Central memory CD8-positive, alpha-beta T cell (primary cell): ENCODE measurements around the gene AQP2.
A peak's percentile ranks its signal among the peaks of the same experiment; 100 is the strongest.
"Not testable (repeated sequence)": the region's sequence is repeated elsewhere in the genome, so short reads cannot be mapped to it uniquely, and the experiment has no call there.

Experiments
- ATAC-seq: fragments of 150-1000 bp; cut with Tn5 transposase; replicated peaks from 2 replicates; pipeline ENCODE4 v1.10.0; 2022; ENCODE audit warnings: mild to moderate bottlenecking, moderate FRiP score, moderate number of reproducible peaks; ENCODE audit not compliant: poor library complexity, severe bottlenecking; ENCODE audit errors: extremely low read depth
- DNase-seq, 2 donors: peaks; one replicate each; pipeline ENCODE4 v3.0.0; 2021; ENCODE audit warnings: low spot score in 2 of 2
- H3K27ac Mint-ChIP-seq: one replicate; pipeline ENCODE4 v1.8.0; 2022; ENCODE audit warnings: low read depth, mild to moderate bottlenecking, moderate library complexity, mixed read lengths
- H3K27me3 Mint-ChIP-seq: one replicate; pipeline ENCODE4 v1.8.0; 2022; ENCODE audit warnings: mixed read lengths
- H3K36me3 Mint-ChIP-seq: one replicate; pipeline ENCODE4 v1.8.0; 2022; ENCODE audit warnings: mild to moderate bottlenecking, moderate library complexity, mixed read lengths; ENCODE audit not compliant: insufficient read depth
- H3K4me1 Mint-ChIP-seq: one replicate; pipeline ENCODE4 v1.8.0; 2022; ENCODE audit warnings: mixed read lengths
- H3K4me3 Mint-ChIP-seq: one replicate; pipeline ENCODE4 v1.8.0; 2022; ENCODE audit warnings: mild to moderate bottlenecking, moderate library complexity, mixed read lengths
- H3K9me3 Mint-ChIP-seq: one replicate; pipeline ENCODE4 v1.8.0; 2022; ENCODE audit warnings: mixed read lengths

Gene AQP2

DNA sequence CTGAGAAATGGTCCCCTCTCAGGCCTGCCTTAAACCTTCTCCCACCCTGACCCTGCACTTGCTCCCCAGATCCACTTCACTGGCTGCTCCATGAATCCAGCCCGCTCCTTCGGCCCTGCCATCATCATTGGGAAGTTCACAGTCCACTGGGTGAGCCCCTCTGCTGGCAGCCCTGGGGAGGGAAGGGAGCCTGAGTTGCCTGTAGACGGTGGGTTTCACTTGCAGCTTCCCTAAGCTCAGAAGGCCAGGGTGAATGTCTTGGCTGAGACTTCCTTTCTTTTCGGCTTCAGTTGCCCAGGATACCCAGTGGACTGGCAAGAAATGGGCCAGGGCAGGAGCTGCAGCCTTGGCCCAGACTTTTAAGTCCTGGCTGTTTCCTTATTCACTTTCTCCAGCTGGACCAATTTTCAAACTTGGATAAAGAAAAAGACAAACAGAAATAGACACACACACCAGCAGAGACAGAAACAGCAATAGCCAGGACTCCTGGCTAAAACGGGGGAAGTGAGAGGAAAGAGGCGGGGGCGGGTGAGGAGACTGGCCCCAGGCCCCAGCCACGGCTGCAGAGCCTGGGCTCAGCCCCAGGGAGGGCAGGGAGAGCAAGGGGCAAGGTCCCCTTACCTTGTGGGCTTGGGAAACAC lies 24.3 kb downstream of the AQP2 start:
- no peaks in the 10 kb centered on the region for H3K4me1 Mint-ChIP-seq
- no peaks in the 10 kb centered on the region for H3K9me3 Mint-ChIP-seq
- no peaks in the 10 kb centered on the region for H3K36me3 Mint-ChIP-seq
- H3K4me3 Mint-ChIP-seq, result no peak overlapping the region
- no peak for DNase-seq
- H3K27ac Mint-ChIP-seq, result no peak overlapping the region
- no peaks in the 10 kb centered on the region for H3K27me3 Mint-ChIP-seq
- no peak for ATAC-seq

DNA sequence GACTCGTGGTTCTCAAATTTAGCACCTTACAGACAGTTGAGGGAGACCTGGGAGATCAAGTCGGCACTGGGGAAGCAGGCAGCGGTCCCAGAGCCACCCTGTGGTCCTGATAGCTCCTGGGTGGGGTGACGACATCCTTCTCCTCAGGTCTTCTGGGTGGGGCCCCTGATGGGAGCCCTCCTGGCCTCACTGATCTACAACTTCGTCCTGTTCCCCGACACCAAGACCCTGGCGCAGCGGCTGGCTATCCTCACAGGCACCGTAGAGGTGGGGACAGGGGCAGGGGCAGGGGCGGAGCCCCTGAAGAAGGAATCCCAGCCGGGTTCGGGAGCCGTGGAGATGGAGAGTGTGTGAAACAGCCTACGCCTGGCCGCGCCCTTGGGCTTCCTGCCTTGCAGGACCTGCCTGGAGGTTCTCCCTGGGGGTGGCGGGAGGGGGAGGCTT lies 24.8 kb downstream of the AQP2 start:
- Mint-ChIP-seq H3K27me3 (no peaks in the 10 kb centered on the region), H3K27ac (no peak overlapping the region), H3K36me3 (no peaks in the 10 kb centered on the region), H3K4me1 (no peaks in the 10 kb centered on the region), H3K4me3 (no peak overlapping the region), H3K9me3 (no peaks in the 10 kb centered on the region)
- ATAC-seq, result no peak
- DNase-seq, result no peak

DNA sequence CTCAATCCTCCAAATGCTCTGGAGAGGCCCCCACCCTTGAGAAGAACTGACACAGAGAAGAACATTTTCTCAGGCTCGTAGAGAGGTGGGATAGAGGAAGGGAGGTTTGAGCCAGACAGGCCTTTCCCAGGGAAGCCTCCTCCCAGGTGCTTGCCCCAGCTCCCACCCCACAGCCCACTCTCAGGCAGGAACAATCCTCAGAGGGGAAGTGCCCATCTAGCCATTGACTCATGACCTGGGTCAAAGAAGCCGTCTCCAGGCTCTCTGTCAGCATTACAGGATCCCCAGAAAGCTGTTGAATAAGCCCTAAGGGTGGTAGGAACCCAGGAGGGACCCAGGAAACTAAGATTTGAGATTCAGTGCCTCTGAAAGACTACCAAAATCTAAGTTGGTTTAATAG lies 26.0 kb downstream of the AQP2 start:
- ATAC-seq, result no peak
- Mint-ChIP-seq H3K4me1 (no peaks in the 10 kb centered on the region), H3K27ac (no peak overlapping the region), H3K27me3 (no peaks in the 10 kb centered on the region), H3K36me3 (no peaks in the 10 kb centered on the region), H3K4me3 (no peak overlapping the region), H3K9me3 (no peaks in the 10 kb centered on the region)
- no peak for DNase-seq

DNA sequence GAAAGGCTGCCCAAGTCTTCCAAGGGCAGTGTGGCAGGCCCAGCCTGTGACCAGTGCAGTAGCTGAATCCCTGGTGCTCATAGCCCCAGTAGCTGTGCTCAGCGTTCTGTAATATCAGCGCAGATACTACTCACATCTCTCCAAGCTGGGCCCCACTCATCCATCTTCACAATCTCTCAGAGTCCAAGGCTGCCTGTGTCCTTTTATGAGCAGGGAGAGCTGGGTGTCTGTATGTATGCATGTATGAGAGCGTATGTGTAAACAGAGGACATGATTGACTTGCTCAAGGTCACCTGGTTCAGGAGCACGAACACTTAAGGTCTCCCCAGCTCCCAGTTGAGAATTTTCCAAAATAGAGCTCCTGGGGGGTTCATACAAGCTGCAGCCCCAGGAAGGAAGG lies 27.6 kb downstream of the AQP2 start:
- Mint-ChIP-seq H3K4me3 (no peak overlapping the region), H3K4me1 (no peaks in the 10 kb centered on the region)

DNA sequence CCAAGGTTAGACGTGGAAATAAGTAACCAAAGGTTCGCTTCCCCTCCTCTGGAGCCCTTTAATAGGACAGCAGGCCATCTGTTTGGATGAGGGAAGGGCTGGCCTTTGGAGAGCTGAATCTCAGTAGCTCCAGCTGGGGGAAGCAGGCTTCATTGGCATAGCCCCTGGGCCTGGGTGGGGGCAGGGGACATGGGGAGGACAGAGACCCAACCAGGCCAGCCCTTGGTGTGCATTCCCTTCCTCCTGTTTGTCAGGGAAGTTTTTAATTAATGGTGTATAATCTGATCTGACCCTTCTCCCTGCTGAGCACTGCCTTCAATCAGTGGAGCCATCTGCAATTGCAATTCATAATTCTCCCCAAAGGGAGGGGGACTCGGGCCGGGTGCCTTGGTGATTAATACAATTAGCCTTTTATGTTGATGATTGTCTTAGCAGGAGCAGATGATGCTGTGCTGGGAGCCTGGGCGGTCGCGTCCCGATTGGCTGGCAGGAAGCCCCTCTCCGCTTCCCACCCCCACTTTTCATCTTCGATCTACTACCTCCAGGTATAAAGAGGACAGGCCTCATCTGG lies 28.6 kb downstream of the AQP2 start:
- Mint-ChIP-seq H3K27me3 (no peaks in the 10 kb centered on the region), H3K27ac (peak overlapping the region; percentile 39), H3K9me3 (no peaks in the 10 kb centered on the region), H3K36me3 (no peaks in the 10 kb centered on the region), H3K4me1 (no peaks in the 10 kb centered on the region), H3K4me3 (no peak overlapping the region)
- no peak for ATAC-seq
- DNase-seq, result no peak

More for the DNA sequence above, 27.6 kb downstream of the AQP2 start:
- no peak overlapping the region for H3K27ac Mint-ChIP-seq
- ATAC-seq (no peak), DNase-seq (no peak)
- no peaks in the 10 kb centered on the region for H3K9me3 Mint-ChIP-seq
- no peaks in the 10 kb centered on the region for H3K36me3 Mint-ChIP-seq
- H3K27me3 Mint-ChIP-seq, result no peaks in the 10 kb centered on the region

- Mint-ChIP-seq H3K9me3 (no peaks in the 10 kb centered on the region), H3K27ac (peak overlapping the region; percentile 39), H3K4me1 (no peaks in the 10 kb centered on the region), H3K4me3 (no peak overlapping the region), H3K36me3 (no peaks in the 10 kb centered on the region), H3K27me3 (no peaks in the 10 kb centered on the region)
- DNase-seq (no peak), ATAC-seq (no peak)
These were observed 29.3 kb downstream of the AQP2 start for GRCh38 chr12:49979791-49980190.

GRCh38 chr12:49980501-49981349 lies 30.2 kb downstream of the AQP2 start:
- H3K4me3 Mint-ChIP-seq, result no peak overlapping the region

DNA sequence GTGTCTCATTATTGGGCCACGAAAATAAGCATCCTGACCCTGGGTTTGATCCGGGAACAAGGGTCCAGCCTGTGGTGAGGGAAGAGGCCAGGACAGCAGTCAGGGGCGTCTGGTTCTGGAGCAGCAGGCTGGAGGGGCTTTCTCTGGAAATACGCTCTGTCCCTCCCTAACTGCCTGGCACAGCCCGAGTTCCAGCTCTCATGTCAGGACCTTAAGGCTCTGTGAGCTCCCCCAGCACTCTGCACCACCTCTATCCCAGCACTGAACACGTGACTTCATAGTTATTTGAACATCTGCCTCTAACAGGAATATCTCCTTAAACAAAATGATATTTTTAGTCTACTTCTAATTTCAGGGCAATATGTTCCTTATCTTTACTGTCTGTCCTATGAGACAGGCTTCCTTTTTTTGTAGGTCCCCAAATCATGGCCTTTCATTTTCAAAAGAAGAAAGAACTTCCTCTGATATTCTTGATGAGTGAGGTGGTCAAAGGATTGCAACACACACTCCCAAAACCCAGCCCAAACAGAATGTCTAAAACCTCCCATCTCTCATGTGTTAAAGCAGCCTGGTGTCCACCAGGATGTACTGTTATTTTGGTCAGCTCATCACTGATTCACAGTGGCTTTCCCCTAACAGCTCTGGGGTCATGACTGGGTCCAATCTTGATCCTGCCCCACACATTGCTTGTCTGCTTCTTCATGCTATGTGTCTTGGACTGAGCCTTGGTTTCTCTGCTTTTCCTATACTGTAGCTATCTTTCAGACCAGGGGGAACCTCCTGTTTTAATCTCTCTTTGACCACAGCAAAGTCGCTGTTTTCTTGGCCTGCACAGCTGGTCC lies 31.9 kb downstream of the AQP2 start:
- Mint-ChIP-seq H3K36me3 (no peaks in the 10 kb centered on the region), H3K27me3 (no peaks in the 10 kb centered on the region), H3K27ac (no peak overlapping the region), H3K4me3 (no peak overlapping the region), H3K9me3 (no peaks in the 10 kb centered on the region), H3K4me1 (no peaks in the 10 kb centered on the region)
- ATAC-seq (no peak), DNase-seq (no peak)

More at GRCh38 chr12:49980501-49981349, 30.2 kb downstream of the AQP2 start:
- Mint-ChIP-seq H3K4me1 (no peaks in the 10 kb centered on the region), H3K27ac (no peak overlapping the region), H3K27me3 (no peaks in the 10 kb centered on the region), H3K36me3 (no peaks in the 10 kb centered on the region), H3K9me3 (no peaks in the 10 kb centered on the region)
- ATAC-seq, result no peak
- no peak for DNase-seq

GRCh38 chr12:49983892-49984291 lies 33.4 kb downstream of the AQP2 start:
- ATAC-seq (no peak), DNase-seq (no peak)
- Mint-ChIP-seq H3K27me3 (no peaks in the 10 kb centered on the region), H3K4me3 (no peak overlapping the region), H3K9me3 (no peaks in the 10 kb centered on the region), H3K4me1 (no peaks in the 10 kb centered on the region), H3K27ac (no peak overlapping the region), H3K36me3 (peaks cover 6% of the 10 kb centered on the region)

DNA sequence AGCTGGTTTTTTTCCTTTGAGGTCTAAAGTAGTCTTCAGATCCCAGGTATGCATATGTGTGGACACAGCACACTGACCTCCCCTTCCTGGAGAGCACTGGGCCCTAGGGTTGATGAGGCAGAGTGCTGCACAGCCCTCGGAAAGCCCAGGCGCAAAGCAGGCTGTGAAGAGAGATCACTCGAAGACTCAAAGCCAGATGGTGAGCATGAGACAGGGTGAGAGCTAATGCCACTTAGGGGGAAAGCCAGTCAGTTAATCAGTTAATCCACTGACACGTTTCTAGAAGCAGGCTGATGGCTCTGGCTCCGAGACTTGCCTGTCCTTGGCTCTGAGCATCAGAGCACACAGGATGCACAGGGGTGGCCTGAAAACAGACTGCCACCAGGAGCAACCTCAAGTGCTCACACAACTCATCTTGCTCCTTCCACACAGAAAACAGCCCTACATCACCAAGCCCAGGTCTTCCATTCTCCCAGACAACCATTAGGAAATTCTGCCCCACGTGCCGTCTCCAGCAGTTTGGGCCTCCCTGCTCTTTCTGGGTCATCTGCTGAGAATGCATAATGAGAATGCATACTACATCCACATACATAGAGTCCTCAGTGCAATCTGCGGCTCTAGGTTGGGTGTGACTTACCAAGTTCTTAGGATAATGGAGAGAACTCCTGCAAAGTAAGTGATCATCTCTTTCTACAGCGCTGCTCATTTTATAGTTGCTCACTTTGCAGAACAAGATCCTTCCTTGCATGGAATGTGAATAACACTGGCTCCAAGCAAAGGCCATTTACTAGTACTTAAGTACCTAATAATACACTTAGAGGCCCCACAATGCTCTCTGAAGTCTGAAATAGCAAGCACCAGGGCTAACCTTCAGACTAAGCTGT lies 34.2 kb downstream of the AQP2 start:
- no peaks in the 10 kb centered on the region for H3K9me3 Mint-ChIP-seq
- ATAC-seq, result no peak
- H3K4me1 Mint-ChIP-seq, result no peaks in the 10 kb centered on the region
- no peaks in the 10 kb centered on the region for H3K27me3 Mint-ChIP-seq
- no peak for DNase-seq
- peaks cover 6% of the 10 kb centered on the region for H3K36me3 Mint-ChIP-seq
- H3K27ac Mint-ChIP-seq, result no peak overlapping the region
- H3K4me3 Mint-ChIP-seq, result no peak overlapping the region

GRCh38 chr12:49985981-49986380 lies 35.4 kb downstream of the AQP2 start:
- H3K4me3 Mint-ChIP-seq, result no peak overlapping the region
- ATAC-seq (no peak), DNase-seq (no peak)
- no peaks in the 10 kb centered on the region for H3K4me1 Mint-ChIP-seq
- H3K27ac Mint-ChIP-seq, result no peak overlapping the region
- H3K27me3 Mint-ChIP-seq, result no peaks in the 10 kb centered on the region
- H3K36me3 Mint-ChIP-seq, result peaks cover 8% of the 10 kb centered on the region
- H3K9me3 Mint-ChIP-seq, result no peaks in the 10 kb centered on the region

GRCh38 chr12:49986476-49986875 lies 35.9 kb downstream of the AQP2 start:
- not testable (repeated sequence) for H3K27ac Mint-ChIP-seq

More at GRCh38 chr12:49986476-49986875, 35.9 kb downstream of the AQP2 start:
- not testable (repeated sequence) for H3K36me3 Mint-ChIP-seq, ATAC-seq, H3K27me3 Mint-ChIP-seq, H3K4me3 Mint-ChIP-seq, DNase-seq, H3K4me1 Mint-ChIP-seq, H3K9me3 Mint-ChIP-seq
